ENCODE measurements around the gene RBAK.
"Not testable (repeated sequence)": the region's sequence is repeated elsewhere in the genome, so short reads cannot be mapped to it uniquely, and the experiment has no call there.

RBAK gene

GRCh38 chr7:5053175-5053574 lies 7.5 kb downstream of the RBAK start:
- no peak for DNase-seq

GRCh38 chr7:5063698-5064097 lies 18.0 kb downstream of the RBAK start:
- no peak for DNase-seq

- no peak for DNase-seq
Observed at GRCh38 chr7:5064391-5065106, 18.9 kb downstream of the RBAK start.

- no peak for DNase-seq
Observed at GRCh38 chr7:5065107-5065407, 19.4 kb downstream of the RBAK start.

GRCh38 chr7:5068521-5068920 lies 22.9 kb downstream of the RBAK start:
- DNase-seq, result no peak

GRCh38 chr7:5070206-5070605 lies 24.5 kb downstream of the RBAK start:
- DNase-seq, result no peak

- DNase-seq, result not testable (repeated sequence)
Observed at GRCh38 chr7:5075187-5075586, 29.5 kb downstream of the RBAK start.

- DNase-seq, result no peak
Observed at GRCh38 chr7:5077740-5078139, 32.1 kb downstream of the RBAK start.

GRCh38 chr7:5082806-5083205 lies 37.1 kb downstream of the RBAK start:
- no peak for DNase-seq

- DNase-seq, result no peak
Observed at GRCh38 chr7:5083311-5083711, 37.7 kb downstream of the RBAK start.

GRCh38 chr7:5086256-5086655 lies 40.6 kb downstream of the RBAK start:
- DNase-seq, result no peak

- not testable (repeated sequence) for DNase-seq
Observed at GRCh38 chr7:5088228-5088833, 42.7 kb downstream of the RBAK start.

- DNase-seq, result no peak
Observed at GRCh38 chr7:5088906-5089305, 43.2 kb downstream of the RBAK start.

GRCh38 chr7:5093948-5094347 lies 48.3 kb downstream of the RBAK start:
- no peak for DNase-seq

- DNase-seq, result no peak
Observed at GRCh38 chr7:5094641-5095040, 49.0 kb downstream of the RBAK start.

- DNase-seq, result no peak
Observed at GRCh38 chr7:5116359-5116758, 70.7 kb downstream of the RBAK start.

GRCh38 chr7:5117095-5117970 lies 71.7 kb downstream of the RBAK start:
- DNase-seq, result no peak
